GM21526 (cell line): Measurements from ENCODE around the gene ELOVL7.
A peak's percentile ranks its signal among the peaks of the same experiment; 100 is the strongest.
"Not testable (repeated sequence)": the region's sequence is repeated elsewhere in the genome, so short reads cannot be mapped to it uniquely, and the experiment has no call there.

Experiments used
- ATAC-seq: cut with Tn5 transposase; IDR thresholded peaks from one replicate; pipeline ENCODE4 v1.9.1; 2021; ENCODE audit warnings: moderate library complexity; ENCODE audit not compliant: unreplicated experiment, low FRiP score

Gene ELOVL7

GRCh38 chr5:60833520-60833919, 10.5 kb downstream of the ELOVL7 start:
- no peak for ATAC-seq

- no peak for ATAC-seq
These were observed 13.4 kb downstream of the ELOVL7 start for GRCh38 chr5:60830581-60831127.

- no peak for ATAC-seq
These were observed 14.4 kb downstream of the ELOVL7 start for GRCh38 chr5:60829490-60830266.

- no peak for ATAC-seq
These were observed 16.9 kb downstream of the ELOVL7 start for GRCh38 chr5:60827201-60827600.

GRCh38 chr5:60826653-60827052, 17.4 kb downstream of the ELOVL7 start:
- ATAC-seq: peak; percentile 73

GRCh38 chr5:60823574-60823973, 20.5 kb downstream of the ELOVL7 start:
- no peak for ATAC-seq

GRCh38 chr5:60822285-60822556, 21.8 kb downstream of the ELOVL7 start:
- ATAC-seq: no peak

GRCh38 chr5:60821488-60822284, 22.4 kb downstream of the ELOVL7 start:
- ATAC-seq: no peak

- ATAC-seq: no peak
These were observed 23.2 kb downstream of the ELOVL7 start for GRCh38 chr5:60820593-60821487.

GRCh38 chr5:60816138-60816537, 27.9 kb downstream of the ELOVL7 start:
- not testable (repeated sequence) for ATAC-seq

- no peak for ATAC-seq
These were observed 29.6 kb downstream of the ELOVL7 start for GRCh38 chr5:60814498-60814897.

- no peak for ATAC-seq
These were observed 31.6 kb downstream of the ELOVL7 start for GRCh38 chr5:60812426-60812825.

- ATAC-seq: no peak
These were observed 33.0 kb downstream of the ELOVL7 start for GRCh38 chr5:60811105-60811504.

- no peak for ATAC-seq
These were observed 33.5 kb downstream of the ELOVL7 start for GRCh38 chr5:60810438-60811085.

- no peak for ATAC-seq
These were observed 34.1 kb downstream of the ELOVL7 start for GRCh38 chr5:60809891-60810425.

GRCh38 chr5:60806591-60807243, 37.4 kb downstream of the ELOVL7 start:
- no peak for ATAC-seq

GRCh38 chr5:60805463-60805862, 38.6 kb downstream of the ELOVL7 start:
- ATAC-seq: no peak

- ATAC-seq: no peak
These were observed 40.4 kb downstream of the ELOVL7 start for GRCh38 chr5:60803712-60804111.

- no peak for ATAC-seq
These were observed 41.1 kb downstream of the ELOVL7 start for GRCh38 chr5:60802986-60803385.

GRCh38 chr5:60802226-60802625, 41.8 kb downstream of the ELOVL7 start:
- ATAC-seq: no peak
